NT2/D1 (cell line): ENCODE data around the gene FYB1.

Source experiments
- SUZ12 ChIP-seq: IDR thresholded peaks from 2 replicates; pipeline ENCODE4 v1.6.1; 2011; ENCODE audit not compliant: insufficient read length, insufficient read depth; ENCODE audit errors: extremely low read depth
- YY1 ChIP-seq: IDR thresholded peaks from 2 replicates; pipeline ENCODE4 v1.6.1; 2011; ENCODE audit not compliant: insufficient read length, insufficient read depth
- ZNF274 ChIP-seq: IDR thresholded peaks from 2 replicates; pipeline ENCODE4 v1.6.1; 2011; ENCODE audit warnings: mild to moderate bottlenecking, low read depth, low read length

- no peak for TF ChIP-seq SUZ12
- TF ChIP-seq YY1, result no peak
- no peak for TF ChIP-seq ZNF274
Observed at GRCh38 chr5:39093352-39093751, 126.0 kb downstream of the FYB1 start.
